GM18873 (cell line): Measurements from ENCODE around the gene GRIK1.

Experiments
- ATAC-seq: cut with Tn5 transposase; IDR thresholded peaks from one replicate; pipeline ENCODE4 v1.9.1; 2021; ENCODE audit warnings: mild to moderate bottlenecking, moderate library complexity, moderate number of reproducible peaks; ENCODE audit not compliant: unreplicated experiment, low FRiP score

GRIK1 gene

DNA sequence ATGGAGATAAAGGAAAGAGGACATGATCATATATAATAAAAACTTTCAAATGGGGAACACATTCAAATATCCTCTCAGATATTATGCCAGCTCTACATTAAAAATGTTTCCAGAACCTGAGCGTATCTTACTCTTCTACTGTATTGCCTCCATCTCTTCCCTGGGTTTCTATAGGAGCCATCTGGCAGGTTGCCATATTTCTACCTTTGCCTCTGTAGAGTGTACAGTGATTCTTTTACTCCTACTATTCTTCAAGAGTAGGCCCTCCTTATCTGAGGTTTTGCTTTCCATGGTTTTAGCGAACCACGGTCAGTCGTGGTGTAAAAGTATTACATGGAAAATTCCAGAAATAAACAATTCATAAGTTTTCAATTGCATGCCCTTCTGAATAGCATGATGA, 259.5 kb downstream of the GRIK1 start:
- ATAC-seq = no peak

DNA sequence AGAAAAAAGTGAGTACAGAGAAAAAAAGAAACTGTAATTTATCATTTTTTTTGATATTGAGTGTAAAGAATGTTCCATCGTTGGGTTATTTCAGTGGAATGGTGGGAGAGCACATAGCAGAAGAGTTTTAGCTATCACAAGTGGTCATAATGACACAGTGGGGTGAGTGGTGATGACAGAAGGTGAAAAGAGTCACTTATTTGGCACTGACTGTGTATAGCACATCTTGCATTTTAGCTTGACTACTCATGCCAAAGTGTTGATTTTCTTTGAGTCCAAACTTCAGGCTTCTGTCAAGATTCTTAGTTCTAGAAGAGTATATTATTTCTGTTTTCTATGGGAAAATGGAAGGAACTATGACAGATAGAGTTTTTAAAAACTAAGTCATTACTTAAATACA, 261.2 kb downstream of the GRIK1 start:
- ATAC-seq = no peak

DNA sequence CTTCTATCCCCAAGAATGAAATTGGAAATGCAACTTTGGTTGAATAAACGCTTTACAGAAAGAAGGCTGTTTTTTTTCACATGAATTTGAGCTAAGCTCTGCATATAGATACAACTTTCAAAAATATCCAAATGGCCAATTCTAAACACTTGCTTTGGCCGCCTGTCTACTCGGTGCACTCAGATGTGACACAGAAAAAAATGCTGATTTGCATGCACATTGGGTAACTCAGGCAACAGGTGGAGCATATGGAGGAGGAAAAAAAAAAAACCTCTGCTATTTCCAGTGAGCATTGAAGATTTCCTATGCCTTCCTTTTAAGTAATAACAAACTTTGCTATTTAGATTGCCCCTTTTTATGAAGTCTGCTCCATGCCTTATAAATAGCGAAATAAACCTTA, 262.5 kb downstream of the GRIK1 start:
- no peak for ATAC-seq

DNA sequence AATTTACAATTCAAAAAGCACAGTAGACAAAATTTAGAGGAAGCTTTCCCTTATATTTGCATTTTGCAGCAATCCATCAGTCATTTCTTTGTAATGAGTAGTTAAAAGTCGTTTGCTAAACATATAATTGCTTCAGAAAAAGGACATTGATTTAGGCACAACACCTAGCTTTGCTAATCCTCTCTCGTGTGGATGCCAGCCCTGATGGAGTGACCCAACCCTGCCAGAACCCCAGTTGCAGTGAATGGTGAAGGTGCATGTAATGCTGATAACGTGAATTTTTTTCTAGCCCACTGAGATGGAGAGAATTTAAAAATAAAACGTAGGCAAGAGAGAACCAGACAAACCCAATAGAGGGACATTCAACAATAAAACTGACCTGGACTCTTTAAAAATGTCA, 263.4 kb downstream of the GRIK1 start:
- ATAC-seq = no peak

DNA sequence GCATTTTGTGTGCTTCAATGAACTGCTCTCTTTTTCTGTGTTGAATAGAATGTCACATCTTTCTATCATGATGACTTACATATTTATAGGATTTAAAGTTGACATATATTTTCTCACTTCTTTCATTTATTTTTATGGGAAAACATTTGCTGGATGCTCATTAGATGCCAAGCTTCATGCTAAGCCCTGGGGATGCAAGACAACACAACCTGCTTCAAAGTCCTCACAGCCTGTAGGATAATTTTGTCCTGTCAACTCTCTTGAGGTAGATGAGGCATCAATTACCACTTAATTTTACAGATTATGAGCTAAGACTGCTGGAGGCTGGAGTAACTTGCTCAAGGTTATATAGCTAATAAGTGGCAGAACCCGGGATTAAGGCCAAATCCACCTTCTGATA, 264.3 kb downstream of the GRIK1 start:
- no peak for ATAC-seq

DNA sequence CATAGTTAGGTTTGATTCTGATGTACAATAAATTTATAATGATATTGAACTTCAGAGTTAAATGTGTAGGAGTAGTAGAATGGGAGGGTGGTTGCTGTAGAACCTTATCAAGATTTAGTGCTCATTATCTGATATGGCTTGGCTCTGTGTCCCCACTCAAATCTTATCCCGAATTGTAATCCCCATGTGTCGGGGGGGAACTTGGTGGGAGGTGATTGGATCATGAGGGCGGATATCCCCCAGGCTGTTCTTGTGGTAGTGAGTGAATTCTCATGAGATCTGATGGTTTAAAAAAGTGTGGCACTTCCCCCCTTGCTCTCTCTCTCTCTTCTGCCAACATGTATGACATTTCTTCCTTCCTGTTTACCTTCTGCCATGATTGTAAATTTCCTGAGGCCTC, 265.5 kb downstream of the GRIK1 start:
- no peak for ATAC-seq

DNA sequence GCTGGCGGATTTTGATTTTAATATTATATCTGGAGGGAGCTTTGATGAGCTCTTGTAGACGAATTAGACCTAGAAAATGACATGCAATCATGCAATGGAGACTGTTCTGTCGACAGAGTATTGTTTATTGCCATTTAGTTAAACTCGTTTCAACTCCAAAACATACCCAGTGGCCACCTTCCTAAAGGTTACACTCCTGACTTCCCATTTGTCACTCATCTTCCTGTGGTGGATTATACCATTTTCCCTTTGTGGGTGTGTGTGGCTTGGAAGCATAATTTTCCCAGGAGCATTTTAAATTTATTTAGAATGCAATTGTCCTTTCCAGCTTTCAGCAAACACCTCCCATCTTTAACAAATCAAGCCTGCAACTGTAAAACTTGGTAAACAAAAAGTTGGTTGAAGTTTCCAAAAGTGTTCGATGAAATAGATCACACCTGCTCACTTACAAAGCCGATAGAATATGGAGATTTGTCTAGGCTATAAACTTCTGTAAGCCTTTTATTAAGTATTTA, 266.6 kb downstream of the GRIK1 start:
- ATAC-seq = no peak

DNA sequence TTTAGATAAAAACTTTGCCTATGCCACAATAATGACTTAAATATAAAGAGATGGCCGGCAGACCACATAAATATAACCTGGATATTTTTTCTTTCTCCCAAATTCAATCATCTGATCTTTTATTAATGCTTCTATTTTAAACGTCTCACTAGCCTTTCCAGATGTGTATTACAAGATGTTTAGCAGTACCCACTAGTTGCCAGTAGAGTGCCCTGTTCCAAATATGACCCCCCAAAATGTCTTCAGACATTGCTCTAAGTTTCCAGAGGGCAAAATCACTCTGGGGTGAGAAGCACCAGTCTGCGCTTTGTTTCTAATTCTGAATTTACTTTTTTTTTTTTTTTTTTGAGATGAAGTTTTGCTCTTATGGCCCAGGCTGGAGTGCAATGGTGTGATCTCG, 268.1 kb downstream of the GRIK1 start:
- ATAC-seq = no peak

DNA sequence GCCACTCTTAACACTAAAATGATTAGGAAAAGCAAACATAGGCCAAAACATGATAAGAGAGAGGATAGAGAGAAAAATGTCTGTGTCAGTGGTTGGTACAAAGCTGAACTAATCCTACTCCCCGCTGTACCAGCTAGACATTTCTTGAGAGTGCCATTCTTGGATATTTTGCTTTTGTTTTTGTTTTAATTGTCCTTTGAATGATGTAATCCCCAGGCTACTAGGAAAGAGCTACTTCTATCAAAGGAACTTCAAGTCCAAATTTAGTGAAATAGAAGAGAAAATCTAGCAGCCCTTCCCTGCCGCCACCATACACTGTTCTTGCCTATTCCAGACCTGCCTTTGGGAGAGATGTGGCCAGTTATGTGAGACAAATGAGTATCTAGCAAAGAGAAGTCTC, 269.6 kb downstream of the GRIK1 start:
- no peak for ATAC-seq

DNA sequence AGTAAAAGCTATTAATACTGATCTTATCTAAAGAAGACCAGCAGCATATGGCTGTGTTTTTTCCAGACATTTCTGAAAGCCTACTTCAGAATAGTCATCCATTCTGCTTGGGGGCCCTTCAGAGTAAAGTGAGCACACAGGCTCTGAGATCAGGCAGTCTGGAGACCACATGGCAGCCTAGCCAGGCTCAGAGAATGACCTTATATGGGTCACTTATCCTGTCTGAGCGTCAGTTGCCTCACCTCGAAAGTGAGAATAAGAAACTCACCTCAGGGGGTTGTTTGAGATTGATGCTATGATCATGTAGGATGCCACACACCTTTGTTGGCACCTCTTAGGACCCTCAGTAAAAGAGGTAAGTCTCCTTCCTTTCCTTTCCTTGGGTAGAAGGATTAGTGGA, 270.4 kb downstream of the GRIK1 start:
- no peak for ATAC-seq

DNA sequence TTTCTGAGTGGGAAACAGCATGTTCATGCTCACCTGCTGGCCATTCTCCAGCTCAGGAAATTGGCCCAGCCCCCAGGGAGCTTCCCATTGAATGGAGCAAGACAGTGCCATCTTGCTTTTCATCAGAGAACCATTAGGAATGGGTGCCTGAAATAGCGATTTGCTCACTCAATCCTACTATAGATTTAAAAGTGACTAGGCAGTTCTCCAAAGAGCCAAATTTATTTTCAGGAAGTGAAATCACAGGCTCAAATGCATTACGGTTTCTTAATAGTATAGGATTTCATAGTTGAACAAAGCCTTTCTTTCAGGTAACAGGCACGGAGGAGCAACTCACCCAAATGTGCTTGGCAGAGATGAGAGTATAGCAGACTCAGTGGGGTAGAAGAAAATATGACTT, 272.1 kb downstream of the GRIK1 start:
- ATAC-seq = no peak

DNA sequence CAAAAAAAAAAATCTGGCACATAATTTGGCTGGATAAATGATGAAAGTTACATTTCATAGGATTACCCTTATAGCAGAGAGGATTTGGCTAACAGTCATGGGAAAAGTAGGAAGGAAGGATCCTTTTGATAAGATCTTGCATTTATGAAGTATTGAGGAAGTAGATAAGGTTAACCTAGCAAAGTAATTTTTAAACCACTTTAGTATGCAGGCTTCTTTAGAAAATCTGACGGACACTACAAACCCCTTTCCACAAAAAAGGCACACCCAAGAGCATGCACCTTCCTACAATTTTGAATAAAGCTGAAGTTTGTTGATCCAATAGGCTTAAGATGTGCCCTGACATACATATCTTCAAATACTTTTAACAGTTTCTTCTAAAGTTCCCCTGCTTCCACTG, 275.2 kb downstream of the GRIK1 start:
- ATAC-seq = no peak

DNA sequence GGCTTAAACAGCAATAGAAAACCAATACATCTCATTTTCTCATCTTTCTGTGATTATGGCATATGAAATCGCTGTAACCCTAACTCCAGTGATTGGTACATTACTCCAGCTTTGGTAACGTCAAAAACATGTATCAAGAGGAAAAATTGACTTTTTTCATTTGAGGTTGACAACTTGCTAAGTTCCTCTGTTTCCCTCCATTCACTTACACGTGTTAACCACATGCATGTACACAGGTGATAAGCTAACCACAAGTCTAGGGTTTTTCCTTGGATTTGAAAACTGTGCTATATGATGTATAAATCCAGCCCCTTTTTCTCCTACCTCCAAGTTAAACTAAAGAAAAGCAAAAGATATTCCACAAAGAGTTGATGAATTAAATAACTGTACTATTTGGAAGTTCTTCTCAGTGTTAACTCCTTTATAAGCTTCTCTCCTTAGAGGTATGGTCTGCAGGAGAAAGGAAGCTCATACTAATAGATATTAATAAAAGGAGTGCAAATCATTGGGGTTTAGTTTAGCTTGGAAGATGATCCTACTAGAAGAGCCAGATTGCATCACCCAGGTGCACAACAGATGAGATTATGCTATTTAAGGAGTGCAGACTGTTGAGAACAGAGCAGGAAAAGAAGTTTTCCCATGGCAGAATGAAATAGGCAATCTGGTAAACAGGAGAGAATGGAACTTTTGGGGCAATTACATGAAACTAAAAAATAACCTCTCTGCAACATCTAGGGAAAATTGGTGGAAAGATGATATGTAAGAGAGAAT, 277.9 kb downstream of the GRIK1 start:
- ATAC-seq = no peak

DNA sequence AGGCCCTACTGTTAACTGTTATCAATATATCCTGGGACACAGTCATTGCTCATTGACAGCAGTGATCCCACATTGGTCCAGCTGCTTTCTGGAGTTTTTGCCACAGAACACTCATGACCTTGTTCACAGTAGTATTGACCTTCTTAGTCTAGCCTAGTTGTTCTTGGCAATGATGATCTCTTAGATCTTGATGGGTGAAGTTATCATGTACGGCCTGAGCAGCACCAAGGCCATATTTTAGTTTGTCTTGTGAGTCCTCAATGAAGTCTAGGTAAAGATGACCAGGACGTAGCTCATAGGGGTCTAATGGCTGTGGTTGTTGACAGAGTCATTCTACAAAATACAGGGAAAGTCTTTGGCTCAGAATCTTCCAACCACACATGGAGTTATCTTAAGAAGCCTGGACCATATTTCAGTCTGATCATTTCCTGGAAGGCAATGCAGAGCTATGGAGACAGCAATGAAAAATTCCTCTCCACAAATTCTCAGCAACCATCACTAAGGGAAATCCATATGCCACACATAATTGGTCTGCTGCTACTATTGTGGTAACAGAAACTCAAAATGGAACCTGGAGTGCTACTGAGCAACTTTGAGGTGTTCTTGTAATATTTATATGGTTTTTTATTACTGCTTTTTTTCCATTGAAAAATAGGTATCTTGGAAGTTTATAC, 279.6 kb downstream of the GRIK1 start:
- ATAC-seq = no peak

DNA sequence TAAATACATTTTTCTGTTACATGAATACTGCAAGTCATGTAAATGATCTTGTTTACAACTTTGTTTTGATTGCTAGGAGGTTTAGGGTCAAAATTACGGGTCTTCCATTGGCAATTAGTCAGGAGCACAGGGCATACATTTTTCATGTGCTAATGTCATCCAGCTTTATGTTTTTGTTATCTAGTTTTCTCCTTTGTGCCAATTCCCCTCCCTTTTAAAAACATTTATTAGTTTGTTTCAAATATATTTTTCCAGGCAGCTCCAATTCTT, 280.9 kb downstream of the GRIK1 start:
- no peak for ATAC-seq

DNA sequence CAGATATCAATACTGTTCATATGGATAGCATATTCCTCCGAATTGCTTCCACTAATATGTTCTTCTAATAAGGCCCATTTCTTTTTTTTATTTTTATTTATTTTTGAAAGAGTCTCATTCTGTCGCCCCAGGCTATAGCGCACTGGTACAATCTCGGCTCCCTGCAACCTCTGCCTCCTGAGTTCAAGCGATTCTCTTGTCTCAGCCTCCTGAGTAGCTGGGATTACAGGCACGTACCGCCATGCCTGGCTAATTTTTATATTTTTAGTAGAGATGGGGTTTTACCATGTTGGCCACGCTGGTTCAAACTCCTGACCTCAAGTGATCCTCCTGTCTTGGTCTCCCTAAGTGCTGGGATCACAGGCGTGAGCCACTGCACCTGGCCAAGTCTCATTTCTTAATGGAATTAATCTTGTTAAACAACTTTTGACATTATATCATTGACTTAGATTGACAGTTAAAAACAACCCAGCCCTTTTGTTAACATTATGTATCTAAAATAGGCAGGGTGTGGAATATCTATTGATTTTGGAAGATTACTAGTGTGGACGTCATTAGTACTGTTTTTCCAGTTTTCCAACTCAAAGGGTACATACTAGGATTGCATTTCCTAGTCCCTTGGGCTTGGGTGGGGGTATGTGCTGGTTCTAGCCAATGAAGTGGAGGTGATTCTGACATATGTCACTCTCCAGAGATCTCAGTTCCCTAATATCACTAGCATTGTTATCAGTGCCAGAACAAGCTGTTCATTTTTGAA, 281.4 kb downstream of the GRIK1 start:
- ATAC-seq = no peak

DNA sequence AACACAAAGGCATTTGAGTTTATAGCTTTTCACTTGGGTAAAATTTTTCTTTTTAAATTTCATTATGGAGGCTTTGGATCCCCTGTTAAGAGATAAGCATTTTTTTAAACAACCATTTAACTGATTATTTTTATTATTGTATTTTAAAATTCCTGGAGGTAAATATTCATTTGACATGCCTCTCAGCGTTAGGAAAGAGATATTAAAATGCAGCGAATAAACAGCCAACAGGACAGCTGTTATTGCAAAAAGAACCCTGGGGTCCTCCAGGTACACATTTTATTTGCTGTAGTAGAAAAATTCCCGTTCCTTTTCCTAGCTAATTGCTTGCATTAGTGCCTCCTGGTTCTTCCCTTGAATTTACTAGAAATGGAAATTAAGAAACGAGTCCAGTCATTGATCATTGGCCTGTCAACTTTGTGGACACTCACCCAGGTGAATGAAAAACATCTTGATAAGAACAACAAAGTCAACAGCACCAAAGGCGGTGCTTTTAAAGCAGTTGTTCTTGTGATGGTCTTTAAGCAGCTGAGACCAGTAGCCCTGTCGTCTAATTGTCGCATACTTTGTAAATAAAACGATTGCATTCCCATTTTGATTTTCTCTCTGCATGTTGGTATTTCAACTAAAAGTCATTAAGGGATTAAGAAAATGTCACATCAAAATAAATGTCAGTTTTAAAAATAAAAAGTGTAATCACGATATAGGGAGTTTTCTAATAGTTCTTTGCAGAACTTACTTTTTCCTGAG, 282.4 kb downstream of the GRIK1 start:
- no peak for ATAC-seq

DNA sequence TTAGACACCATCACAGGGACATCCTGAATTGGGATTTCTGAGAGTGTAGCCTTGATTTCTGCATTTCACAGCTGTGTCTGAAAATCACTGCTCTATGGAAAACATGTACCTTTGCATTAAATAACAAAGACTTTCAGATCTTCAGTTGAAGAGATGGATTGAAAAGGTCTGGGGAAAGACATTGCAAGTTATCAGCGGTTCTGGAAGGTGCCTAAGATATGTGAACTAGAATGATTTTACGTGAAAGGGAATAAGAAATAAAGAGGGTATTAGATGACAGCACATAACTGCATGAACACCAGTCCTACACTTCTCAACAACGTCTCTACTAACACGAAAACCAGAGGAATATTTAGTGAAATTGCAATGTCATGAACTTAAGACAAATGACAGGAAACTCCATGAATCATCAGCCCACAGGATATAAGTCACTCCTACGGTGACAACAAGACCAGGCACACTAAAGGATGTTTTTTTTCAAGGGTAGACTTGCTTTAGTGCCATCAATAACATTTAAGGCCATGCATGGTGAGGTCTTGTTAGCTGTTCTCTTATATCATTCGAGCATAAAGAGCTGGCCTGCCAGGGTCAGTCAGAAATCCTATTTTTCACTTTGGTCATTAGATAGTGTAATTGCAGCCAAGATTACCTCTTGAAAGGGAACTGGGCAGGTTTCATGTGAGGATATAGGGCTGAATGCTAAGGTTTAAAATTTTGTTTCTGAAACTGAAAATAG, 283.1 kb downstream of the GRIK1 start:
- no peak for ATAC-seq

DNA sequence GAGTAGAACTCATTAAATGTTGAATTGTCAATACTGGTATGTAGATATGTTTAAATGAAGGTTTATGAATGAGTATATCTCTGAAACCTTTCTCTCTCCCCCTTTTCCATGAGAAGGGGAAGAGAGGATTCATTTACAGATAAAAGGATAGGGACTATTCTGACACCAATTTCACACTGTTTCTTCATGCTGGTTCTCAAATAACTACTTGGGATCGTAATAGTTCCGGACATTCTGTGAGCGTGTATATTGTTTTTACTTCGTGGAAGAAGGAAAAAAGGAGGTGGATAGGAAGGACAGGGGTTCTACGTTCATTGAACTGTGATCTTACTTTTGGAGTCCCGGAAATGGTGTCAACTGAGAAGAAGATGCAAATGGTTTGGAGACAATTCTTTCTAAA, 284.2 kb downstream of the GRIK1 start:
- no peak for ATAC-seq

DNA sequence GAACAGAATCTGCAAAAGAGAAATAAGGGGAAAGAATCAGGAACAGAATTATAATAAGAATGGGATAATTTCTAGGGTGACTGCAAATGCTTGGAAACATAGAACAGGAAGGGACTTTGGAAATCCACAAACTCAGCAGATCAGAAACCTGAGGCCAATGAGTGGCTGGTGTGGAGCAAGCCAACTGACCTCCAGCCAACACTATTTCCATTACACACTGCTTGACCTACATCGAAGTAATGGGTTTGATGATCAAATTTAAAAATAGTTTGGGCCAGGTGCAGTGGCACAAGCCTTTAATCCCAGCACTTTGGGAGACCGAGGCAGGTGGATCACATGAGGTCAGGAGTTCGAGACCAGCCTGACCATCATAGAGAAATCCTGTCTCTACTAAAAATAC, 284.9 kb downstream of the GRIK1 start:
- no peak for ATAC-seq
